CD14-positive monocyte (primary cell): ENCODE measurements around the gene RCBTB1. TPM values are rescaled to one million over a fixed set of nuclear protein-coding genes. Genes with fewer than 3 reads are reported as not detected.

ENCODE experiments used
- DNase-seq, 3 donors: peaks; one replicate each; pipeline ENCODE4 v3.0.0-alpha.2; 2011 to 2022
- H2AFZ ChIP-seq: 2 replicates; pipeline ENCODE4 v1.6.0; 2012; ENCODE audit warnings: mild to moderate bottlenecking, low read depth, low read length, inconsistent platforms; ENCODE audit not compliant: insufficient read depth, poor library complexity, severe bottlenecking
- H3K27ac ChIP-seq, 2 donors: 1 replicate in 1 of 2; 2 replicates in 1 of 2; pipeline ENCODE4 v1.5.1; 2012 to 2013; ENCODE audit warnings: low read length in 2 of 2, control low read depth in 1 of 2, inconsistent platforms in 1 of 2, low read depth in 1 of 2, mild to moderate bottlenecking in 1 of 2
- H3K27me3 ChIP-seq, 2 donors: one replicate each; pipeline versions ENCODE4 v1.6.0 to v1.6.1; 2011 to 2013; ENCODE audit warnings: low read length in 2 of 2; ENCODE audit not compliant: control insufficient read depth in 2 of 2, insufficient read depth in 2 of 2
- H3K36me3 ChIP-seq, 2 donors: replicated peaks in 1 of 2; 1 replicate in 1 of 2; 2 replicates in 1 of 2; pipeline versions ENCODE4 v1.5.1 to v1.6.1; 2012 to 2013; ENCODE audit warnings: low read length in 2 of 2, control low read depth in 1 of 2, inconsistent platforms in 1 of 2, mild to moderate bottlenecking in 1 of 2; ENCODE audit not compliant: insufficient read depth in 2 of 2, control insufficient read depth in 1 of 2
- H3K4me1 ChIP-seq, 2 donors: 1 replicate in 1 of 2; 2 replicates in 1 of 2; pipeline versions ENCODE4 v1.5.1 to v1.6.1; 2012 to 2013; ENCODE audit warnings: low read length in 2 of 2, control low read depth in 1 of 2, inconsistent platforms in 1 of 2, mild to moderate bottlenecking in 1 of 2, moderate library complexity in 1 of 2; ENCODE audit not compliant: insufficient read depth in 2 of 2, control insufficient read depth in 1 of 2
- H3K4me2 ChIP-seq: replicated peaks from 2 replicates; pipeline ENCODE3; 2012; ENCODE audit warnings: low read length, moderate library complexity, mild to moderate bottlenecking; ENCODE audit not compliant: poor library complexity, severe bottlenecking; ENCODE audit errors: extremely low read depth
- H3K4me3 ChIP-seq, 3 experiments: fragments of 200-600 bp in 1 of 3; sonication (generic) in 1 of 3; replicated peaks in 1 of 3; 1 replicate in 2 of 3; 2 replicates in 1 of 3; pipeline ENCODE4 v1.5.1; 2011 to 2013; ENCODE audit warnings: low read length in 3 of 3, mild to moderate bottlenecking in 3 of 3, control low read depth in 2 of 3, low read depth in 2 of 3, inconsistent platforms in 1 of 3, moderate library complexity in 1 of 3
- H3K79me2 ChIP-seq: 2 replicates; pipeline ENCODE4 v1.6.0; 2012; ENCODE audit warnings: mild to moderate bottlenecking, control low read depth, inconsistent platforms, low read length, moderate library complexity; ENCODE audit not compliant: insufficient read depth
- H3K9ac ChIP-seq: 2 replicates; pipeline ENCODE4 v1.6.0; 2017; ENCODE audit warnings: low read length, mild to moderate bottlenecking; ENCODE audit not compliant: insufficient read depth, poor library complexity, severe bottlenecking
- H3K9me3 ChIP-seq, 2 donors: replicated peaks in 1 of 2; 1 replicate in 1 of 2; 2 replicates in 1 of 2; pipeline versions ENCODE4 v1.5.1 to v1.6.1; 2012 to 2013; ENCODE audit warnings: low read length in 2 of 2, control low read depth in 1 of 2; ENCODE audit not compliant: control insufficient read depth in 1 of 2, insufficient read depth in 1 of 2
- H4K20me1 ChIP-seq: 2 replicates; pipeline ENCODE4 v1.6.0; 2012; ENCODE audit warnings: mild to moderate bottlenecking, low read length, control low read depth, moderate library complexity; ENCODE audit not compliant: insufficient read depth
- H3K27ac Mint-ChIP-seq, 7 donors: one replicate each; pipeline ENCODE4 v1.8.0; 2020; ENCODE audit warnings: mild to moderate bottlenecking in 7 of 7, mixed read lengths in 7 of 7, moderate library complexity in 6 of 7, inconsistent platforms in 2 of 7
- H3K27me3 Mint-ChIP-seq, 3 donors: one replicate each; pipeline ENCODE4 v1.8.0; 2021 to 2022; ENCODE audit warnings: low read depth in 3 of 3, mild to moderate bottlenecking in 3 of 3, mixed read lengths in 3 of 3, moderate library complexity in 3 of 3, inconsistent platforms in 1 of 3
- H3K36me3 Mint-ChIP-seq, 2 donors: one replicate each; pipeline ENCODE4 v1.8.0; 2020; ENCODE audit warnings: mixed read lengths in 2 of 2, inconsistent platforms in 1 of 2, mild to moderate bottlenecking in 1 of 2
- H3K4me1 Mint-ChIP-seq: one replicate; pipeline ENCODE4 v1.8.0; 2020; ENCODE audit warnings: mild to moderate bottlenecking, mixed read lengths
- H3K4me3 Mint-ChIP-seq, 2 donors: one replicate each; pipeline ENCODE4 v1.8.0; 2020; ENCODE audit warnings: mild to moderate bottlenecking in 2 of 2, mixed read lengths in 2 of 2, moderate library complexity in 1 of 2
- H3K9me3 Mint-ChIP-seq, 7 donors: one replicate each; pipeline ENCODE4 v1.8.0; 2020 to 2022; ENCODE audit warnings: mixed read lengths in 7 of 7, mild to moderate bottlenecking in 6 of 7, moderate library complexity in 6 of 7, inconsistent platforms in 2 of 7
- CTCF ChIP-seq: fragments of 200-600 bp; IDR thresholded peaks from one replicate; pipeline ENCODE4 v1.8.0; 2022; ENCODE audit warnings: antibody characterized with exemption, mild to moderate bottlenecking
- WGBS: methylation state at CpG from one replicate; pipeline ENCODE4 v1.1.5; 2013; ENCODE audit warnings: missing lambda C conversion rate; ENCODE audit not compliant: insufficient coverage; 5-methylcytosine and 5-hydroxymethylcytosine counted together
- intact Hi-C, 2 donors: fragments of 100-400 bp; cut with micrococcal nuclease; formaldehyde crosslinking; loops; one replicate each; pipeline versions ENCODE4 v1.15.0 to v1.15.1; 2023
- polyA plus RNA-seq, 3 donors: library from polyadenylated mRNA; depleted of rRNA in 1 of 3; unstranded in 2 of 3; stranded (reverse) in 1 of 3; fragments of 300-500 nt in 2 of 3; fragments of >200 nt in 1 of 3; fragmentation: Illumina TruSeq in 2 of 3; gene quantifications; 1 replicate in 2 of 3; 2 replicates in 1 of 3; pipeline ENCODE4 v1.2.3, GENCODE V29; 2012 to 2021

RCBTB1 gene
- polyA plus RNA-seq, 3 donors, result 9.8 to 19.4 (median 13.2) TPM

DNA sequence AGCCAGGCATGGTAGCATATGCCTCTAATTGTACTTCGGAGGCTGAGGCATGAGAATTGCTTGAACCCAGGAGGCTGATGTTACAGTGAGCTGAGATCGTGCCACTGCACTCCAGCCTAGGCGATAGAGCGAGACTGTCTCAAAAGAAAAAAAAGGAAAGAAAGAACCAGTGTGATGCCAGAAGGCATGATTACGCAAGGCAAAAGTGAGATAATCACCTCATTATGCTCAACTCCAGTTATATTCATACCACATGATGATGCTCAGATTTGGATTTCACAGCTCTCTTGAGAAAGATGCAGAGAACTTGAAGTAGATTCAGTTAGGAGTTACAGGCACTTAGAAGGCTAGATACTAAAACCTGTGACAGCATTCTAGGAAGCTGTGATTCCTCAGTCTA is 21.8 kb downstream of the RCBTB1 start:
- Mint-ChIP-seq H3K27ac (peak overlapping the region in 3 of 7 donors; percentile 3 to 75 (median 14)), H3K27me3 (peaks cover 0 to 2% (median 1%) of the 10 kb centered on the region in 3 donors), H3K4me3 (no peak overlapping the region), H3K9me3 (peaks cover 0 to 7% (median 3%) of the 10 kb centered on the region in 7 donors), H3K4me1 (no peaks in the 10 kb centered on the region), H3K36me3 (peaks cover 45 to 81% of the 10 kb centered on the region in 2 donors)
- Histone ChIP-seq H3K4me2 (no peak overlapping the region), H2AFZ (no peak overlapping the region), H3K9ac (no peak overlapping the region), H3K9me3 (peaks cover 0 to 4% of the 10 kb centered on the region in 2 donors), H3K27ac (no peak overlapping the region), H3K79me2 (no peaks in the 10 kb centered on the region), H3K4me1 (no peaks in the 10 kb centered on the region), H3K27me3 (no peaks in the 10 kb centered on the region), H3K4me3 (no peak overlapping the region), H4K20me1 (no peaks in the 10 kb centered on the region), H3K36me3 (peaks cover 33 to 69% of the 10 kb centered on the region in 2 donors)
- DNase-seq, result peak in 2 of 3 donors; percentile 10 to 21
- intact Hi-C loops, result no loop called here
- no CpG with 5 or more reads among the region's 5 CpGs for WGBS
- no peak for TF ChIP-seq CTCF

DNA sequence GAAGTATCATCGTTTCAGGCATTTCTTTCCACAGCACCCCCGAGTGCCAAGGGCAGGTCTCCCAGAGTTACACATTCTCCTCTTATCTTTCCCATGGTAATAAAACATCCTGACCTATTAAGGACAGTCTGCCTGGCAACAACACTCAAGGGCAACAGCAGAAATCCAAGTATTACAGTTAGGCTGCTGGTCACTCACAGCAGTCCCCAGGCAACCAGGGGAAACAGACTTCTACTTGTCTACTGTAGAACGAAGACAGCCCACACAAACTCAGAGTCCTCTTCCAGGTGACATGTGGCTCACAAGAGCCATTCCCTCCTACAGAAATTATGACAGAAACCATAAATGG is 24.3 kb downstream of the RCBTB1 start:
- Histone ChIP-seq H3K9me3 (peaks cover 0 to 4% of the 10 kb centered on the region in 2 donors), H3K27me3 (no peaks in the 10 kb centered on the region), H3K27ac (no peak overlapping the region), H3K4me2 (no peak overlapping the region), H4K20me1 (no peaks in the 10 kb centered on the region), H3K4me3 (no peak overlapping the region), H3K4me1 (no peaks in the 10 kb centered on the region), H3K9ac (no peak overlapping the region), H3K36me3 (peaks cover 43 to 73% of the 10 kb centered on the region in 2 donors), H3K79me2 (no peaks in the 10 kb centered on the region), H2AFZ (no peak overlapping the region)
- peaks cover 0 to 2% (median 1%) of the 10 kb centered on the region in 3 donors for H3K27me3 Mint-ChIP-seq
- H3K36me3 Mint-ChIP-seq, result peaks cover 46 to 88% of the 10 kb centered on the region in 2 donors
- H3K4me1 Mint-ChIP-seq, result no peaks in the 10 kb centered on the region
- WGBS, result 100% methylated on average over 2 of the region's 3 CpGs
- H3K27ac Mint-ChIP-seq, result peak overlapping the region in 2 of 7 donors; percentile 32 to 40
- no peak for TF ChIP-seq CTCF
- peaks cover 0 to 7% (median 3%) of the 10 kb centered on the region in 7 donors for H3K9me3 Mint-ChIP-seq
- no peak for DNase-seq
- intact Hi-C loops, result no loop called here
- no peak overlapping the region for H3K4me3 Mint-ChIP-seq
